ENCODE results near the gene TLR5.

DNA sequence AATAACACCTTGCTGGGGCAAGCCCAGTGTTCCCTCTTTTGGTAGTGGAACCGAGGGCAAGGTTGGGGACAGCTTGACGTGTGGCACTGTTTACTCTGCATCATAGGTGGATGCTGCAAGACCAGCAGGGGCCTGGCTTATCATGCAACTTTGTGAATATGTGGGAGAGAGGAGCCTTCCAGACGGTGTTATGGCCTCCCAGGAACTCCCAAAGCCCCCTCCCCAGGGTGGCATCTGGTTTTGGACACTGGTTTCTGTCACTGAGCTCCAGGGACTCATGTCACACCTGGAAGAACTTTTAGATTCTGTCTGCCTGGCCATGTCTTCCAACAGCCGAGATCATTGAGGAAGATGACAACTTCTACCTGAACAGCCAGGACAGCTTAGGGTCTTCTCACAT is 1.4 kb upstream of the TLR5 start:
- TF ChIP-seq, protein P1, sequence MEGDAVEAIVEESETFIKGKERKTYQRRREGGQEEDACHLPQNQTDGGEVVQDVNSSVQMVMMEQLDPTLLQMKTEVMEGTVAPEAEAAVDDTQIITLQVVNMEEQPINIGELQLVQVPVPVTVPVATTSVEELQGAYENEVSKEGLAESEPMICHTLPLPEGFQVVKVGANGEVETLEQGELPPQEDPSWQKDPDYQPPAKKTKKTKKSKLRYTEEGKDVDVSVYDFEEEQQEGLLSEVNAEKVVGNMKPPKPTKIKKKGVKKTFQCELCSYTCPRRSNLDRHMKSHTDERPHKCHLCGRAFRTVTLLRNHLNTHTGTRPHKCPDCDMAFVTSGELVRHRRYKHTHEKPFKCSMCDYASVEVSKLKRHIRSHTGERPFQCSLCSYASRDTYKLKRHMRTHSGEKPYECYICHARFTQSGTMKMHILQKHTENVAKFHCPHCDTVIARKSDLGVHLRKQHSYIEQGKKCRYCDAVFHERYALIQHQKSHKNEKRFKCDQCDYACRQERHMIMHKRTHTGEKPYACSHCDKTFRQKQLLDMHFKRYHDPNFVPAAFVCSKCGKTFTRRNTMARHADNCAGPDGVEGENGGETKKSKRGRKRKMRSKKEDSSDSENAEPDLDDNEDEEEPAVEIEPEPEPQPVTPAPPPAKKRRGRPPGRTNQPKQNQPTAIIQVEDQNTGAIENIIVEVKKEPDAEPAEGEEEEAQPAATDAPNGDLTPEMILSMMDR (IDR thresholded peaks at IDR 0.05), result no peak
- no peak for TF ChIP-seq POLR2A (IDR thresholded peaks at IDR 0.05)

Data from heart left ventricle (tissue), 13 donors.